ENCODE data around the gene DUSP3.

The DUSP3 gene

GRCh38 chr17:43723697-43724359 lies 54.9 kb downstream of the DUSP3 start:
- DNase-seq: no peak

GRCh38 chr17:43722870-43723665 lies 55.7 kb downstream of the DUSP3 start:
- no peak for DNase-seq

GRCh38 chr17:43722269-43722619 lies 56.5 kb downstream of the DUSP3 start:
- no peak for DNase-seq

- no peak for DNase-seq
Measured at GRCh38 chr17:43721537-43722268, 57.1 kb downstream of the DUSP3 start.

DNA sequence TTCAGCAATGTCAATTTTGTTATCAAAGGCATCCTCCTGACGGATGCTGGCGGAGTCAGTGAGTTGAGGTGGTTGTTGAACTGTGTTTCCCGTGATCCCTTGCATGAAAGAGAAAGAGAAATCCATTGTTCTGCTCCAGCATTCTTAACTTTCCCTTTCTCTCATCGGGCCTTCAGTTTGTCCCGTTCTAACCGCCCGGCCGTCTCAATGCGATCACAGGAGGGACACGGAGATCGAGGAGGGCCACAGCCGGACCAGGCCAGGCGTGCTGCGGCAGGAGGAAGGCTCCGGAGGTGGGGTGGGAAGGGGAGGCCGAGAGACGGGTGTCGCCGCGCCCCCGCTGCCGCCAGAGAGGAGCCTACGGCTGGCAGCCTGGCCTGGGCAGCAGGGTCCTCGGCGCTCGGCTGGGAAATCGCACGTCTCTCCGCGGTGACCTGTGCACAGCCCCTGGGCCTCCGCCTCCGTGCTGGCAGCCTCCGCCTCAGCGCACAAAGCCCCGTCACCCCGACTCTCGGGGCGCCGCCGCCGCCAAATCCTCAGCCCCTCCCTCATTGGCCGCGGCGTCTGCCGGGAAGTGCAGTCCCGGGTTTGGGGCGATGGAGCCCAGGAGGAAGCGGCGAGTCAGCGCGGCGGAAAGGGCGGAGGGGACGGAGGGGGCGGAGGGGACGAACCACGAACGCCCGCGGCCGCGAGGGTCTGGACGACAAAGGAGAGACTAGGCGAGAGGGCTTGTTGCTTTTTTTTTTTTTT lies 58.3 kb downstream of the DUSP3 start:
- no peak for DNase-seq

GRCh38 chr17:43719578-43719977 lies 59.2 kb downstream of the DUSP3 start:
- no peak for DNase-seq

DNA sequence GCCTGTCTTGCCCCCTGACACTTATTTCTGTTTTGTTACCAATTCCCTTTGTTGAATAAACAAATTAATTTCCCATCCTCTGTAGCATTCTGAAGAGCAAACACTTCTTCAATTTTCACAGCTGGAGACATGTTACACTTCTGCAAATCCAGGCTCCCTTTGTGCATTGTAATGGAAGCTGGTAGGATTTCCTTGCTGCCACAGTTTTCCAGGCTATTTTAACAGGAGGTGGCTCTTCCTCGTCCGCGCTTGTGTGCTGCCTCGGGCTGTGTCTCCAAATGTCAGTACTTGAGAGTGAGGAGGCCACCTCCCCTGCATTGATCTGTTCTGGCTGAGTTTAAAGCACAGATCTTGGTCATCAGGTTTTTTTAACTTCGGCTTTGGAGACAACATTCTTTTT lies 60.2 kb downstream of the DUSP3 start:
- DNase-seq: no peak

- no peak for DNase-seq
Measured at GRCh38 chr17:43717913-43718312, 60.9 kb downstream of the DUSP3 start.

All from SHP77 treated with DMSO at 0.1 percent for 48 hours (cell line).